NCI-H345 treated with DMSO at 0.1 percent for 48 hours (cell line): ENCODE data around the gene CALCA.
A peak's percentile ranks its signal among the peaks of the same experiment; 100 is the strongest.

Experiments used
- DNase-seq: peaks from one replicate; lab custom pipeline; 2025; ENCODE audit not compliant: unreplicated experiment; lab: John Stamatoyannopoulos, UW

Gene CALCA

DNA sequence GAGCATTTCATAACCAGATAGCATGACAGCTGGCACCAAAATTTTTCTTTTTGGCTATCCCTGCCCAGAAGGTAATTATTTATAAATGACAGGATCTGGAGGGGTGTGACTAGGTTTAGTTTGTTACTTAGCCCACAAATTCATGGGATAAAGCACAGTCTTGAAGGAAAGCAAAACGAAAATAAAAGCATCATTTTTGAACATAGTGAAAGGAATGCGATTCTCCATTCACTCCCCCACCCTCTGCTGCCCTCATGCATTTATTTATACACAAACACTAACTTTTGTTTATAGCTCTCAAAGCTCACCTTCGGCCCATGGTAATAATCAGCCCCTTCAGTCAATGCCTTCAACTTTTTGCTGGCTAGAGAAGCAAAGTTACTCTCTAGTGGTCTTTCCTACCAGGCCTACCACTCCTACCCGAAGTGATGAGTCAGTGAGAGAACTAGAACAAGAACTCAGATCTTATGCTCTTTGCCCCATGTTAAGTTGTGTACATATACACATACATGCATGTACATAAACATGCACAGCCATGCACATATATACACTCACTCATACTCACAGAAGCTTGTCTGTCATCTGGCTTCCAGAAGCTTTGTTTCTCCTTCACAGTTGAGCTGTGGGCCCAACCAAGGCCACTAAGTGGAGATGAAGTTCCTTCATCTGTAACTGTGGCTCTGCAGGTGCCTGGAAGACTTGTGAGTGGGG lies 22.6 kb downstream of the CALCA start:
- no peak for DNase-seq

DNA sequence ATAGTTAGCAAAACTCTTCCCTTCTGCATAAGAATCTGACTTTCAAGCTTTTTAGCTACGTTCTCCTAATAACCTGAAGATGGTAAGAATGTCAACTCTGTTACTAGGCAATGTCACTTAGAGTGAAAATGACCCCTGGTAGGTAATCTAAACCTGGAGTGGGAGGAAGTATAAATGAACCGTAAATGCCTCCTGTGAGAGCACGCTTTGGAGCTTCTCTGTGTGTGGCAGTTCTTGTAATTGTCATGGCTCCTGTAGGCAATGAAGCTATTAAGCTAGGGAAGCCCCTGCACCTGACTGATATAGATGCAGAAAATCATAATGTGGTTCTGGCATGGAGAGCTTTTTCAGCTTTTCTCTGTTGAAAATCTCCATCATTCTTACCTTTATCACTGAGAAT lies 29.4 kb downstream of the CALCA start:
- peak; percentile 41 for DNase-seq

DNA sequence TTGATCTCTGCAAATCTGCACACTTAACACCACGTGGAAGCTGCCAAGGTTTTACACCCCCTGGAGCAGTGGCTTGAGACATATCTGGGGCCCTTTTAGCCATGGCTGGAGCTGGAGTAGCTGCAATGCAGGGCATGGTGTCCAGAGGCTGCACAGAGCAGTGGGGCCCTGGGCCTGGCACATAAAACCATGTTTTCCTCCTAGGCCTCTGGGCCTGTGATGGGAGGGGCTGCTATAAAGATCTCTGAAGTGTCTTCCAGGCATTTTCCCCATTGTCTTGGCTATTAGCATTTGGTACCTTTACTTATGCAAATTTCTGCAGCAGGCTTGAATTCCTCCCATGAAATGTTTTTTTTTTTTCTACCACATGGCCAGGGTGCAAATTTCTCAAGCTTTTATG lies 33.2 kb downstream of the CALCA start:
- DNase-seq = no peak

DNA sequence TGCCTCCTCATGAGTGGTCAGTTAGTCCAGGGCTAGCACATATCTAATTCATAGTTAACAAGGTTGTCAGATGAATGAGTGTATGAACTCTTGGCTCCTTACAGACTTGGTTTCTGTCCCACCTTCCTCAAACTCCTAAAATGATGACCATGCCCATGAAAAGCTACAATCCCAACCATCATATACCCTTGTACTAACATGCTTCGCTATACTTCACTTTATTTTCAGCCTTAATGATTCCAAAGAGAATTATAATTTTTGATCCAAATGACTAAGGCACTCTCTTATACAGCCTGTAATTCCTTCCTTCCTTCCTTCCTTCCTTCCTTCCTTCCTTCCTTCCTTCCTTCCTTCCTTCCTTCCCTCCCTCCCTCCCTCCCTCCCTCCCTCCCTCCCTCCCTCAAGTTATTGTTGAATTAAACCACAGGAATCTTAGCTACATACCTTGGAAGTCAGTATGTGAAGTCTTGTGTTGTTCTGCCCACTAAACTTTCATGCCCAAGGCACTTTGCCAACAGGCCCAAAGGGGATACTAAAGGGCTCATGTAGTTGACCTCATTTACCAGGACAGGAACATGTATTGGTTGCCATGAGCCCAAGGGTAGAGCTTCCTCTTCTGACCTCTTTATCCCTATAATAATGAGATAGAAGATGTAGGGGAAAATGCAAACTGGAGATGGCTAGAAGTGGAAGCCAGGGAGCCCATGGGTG lies 37.4 kb downstream of the CALCA start:
- DNase-seq = no peak

DNA sequence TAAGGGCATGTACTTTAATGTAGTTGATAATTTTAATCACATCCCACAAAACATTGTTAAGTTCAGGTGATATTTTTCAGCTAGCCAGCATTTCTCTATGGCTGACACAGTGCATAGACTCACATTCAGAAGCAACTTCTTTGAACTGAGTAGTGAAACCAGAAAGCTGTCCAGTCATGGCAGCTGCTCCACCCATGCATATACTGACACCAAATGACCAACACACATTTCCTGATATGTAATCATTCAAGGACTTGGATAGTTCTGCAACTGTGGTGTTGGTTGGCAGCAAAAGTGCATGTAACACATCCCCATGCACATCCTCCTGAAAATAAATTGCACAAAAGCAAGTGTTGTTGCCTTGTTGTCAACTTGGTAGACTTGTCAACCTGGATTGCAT lies 39.7 kb downstream of the CALCA start:
- DNase-seq = no peak

DNA sequence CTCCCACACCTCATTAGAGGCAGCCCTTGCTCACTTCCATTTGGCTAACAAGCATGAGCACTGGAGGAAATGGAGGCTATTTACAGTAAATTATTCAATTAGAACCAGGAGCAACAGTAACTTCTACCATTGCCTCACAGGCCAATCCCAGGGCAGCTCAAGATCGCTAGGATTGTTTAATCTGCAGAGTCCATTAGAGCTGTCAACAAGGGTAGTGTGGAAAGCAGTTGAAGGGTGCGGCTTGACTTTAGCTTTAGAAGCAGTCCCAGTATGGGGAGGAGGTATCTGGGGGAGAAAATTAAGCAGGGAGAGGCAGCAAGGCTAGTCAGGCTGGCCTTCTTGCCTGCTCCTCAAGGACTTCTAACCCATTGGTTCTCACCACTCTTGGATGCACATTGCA lies 41.8 kb downstream of the CALCA start:
- no peak for DNase-seq

DNA sequence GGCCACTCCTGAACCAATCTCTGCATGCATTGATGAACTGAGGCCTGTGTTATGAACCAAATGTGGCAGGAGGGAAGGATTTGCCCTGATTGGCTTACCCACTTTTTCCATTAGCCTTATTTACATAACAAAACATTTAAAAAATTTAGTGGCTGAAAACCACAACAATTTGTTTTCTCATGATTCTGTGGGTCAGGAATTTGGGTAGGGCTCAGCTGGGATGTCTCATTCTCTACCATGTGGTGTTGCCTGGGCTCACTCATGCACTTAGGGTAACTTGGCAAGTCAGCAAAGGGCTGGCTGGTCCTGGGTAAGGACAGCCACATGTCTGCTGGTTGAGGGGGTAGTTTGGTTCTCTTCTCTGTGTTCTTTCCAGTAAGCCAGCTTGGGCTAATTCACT lies 45.0 kb downstream of the CALCA start:
- no peak for DNase-seq

DNA sequence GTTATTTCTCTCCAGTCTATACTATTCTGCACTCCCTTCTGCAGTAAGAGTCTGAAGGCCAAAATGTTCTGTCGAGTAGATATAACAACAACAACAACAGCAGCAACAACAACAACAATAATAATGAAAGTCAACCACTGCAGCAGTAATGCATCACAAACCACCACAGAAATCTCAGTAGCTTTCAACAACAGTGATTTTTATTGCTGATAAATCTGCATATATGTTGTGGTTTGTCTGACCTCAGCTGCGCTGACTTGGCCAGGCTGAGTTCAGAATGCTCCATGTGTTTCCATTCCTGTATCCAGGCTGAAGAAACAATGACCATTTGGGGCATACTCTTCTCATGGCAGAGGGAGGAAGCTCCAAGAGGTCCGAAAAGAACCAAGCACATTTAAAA lies 47.8 kb downstream of the CALCA start:
- DNase-seq = no peak
